Mucosa of descending colon (tissue), 3 donors: ENCODE data around the gene CCR3. TPM values are rescaled to one million over a fixed set of nuclear protein-coding genes. Genes with fewer than 3 reads are reported as not detected.

ENCODE experiments used
- ATAC-seq: fragments of 200-7000 bp; cut with Tn5 transposase; one replicate; pipeline ENCODE4 v1.9.1; 2020; ENCODE audit warnings: mild to moderate bottlenecking, moderate library complexity
- DNase-seq, 3 donors: peaks; one replicate each; pipeline ENCODE4 v3.0.0-alpha.2; 2020
- H3K36me3 ChIP-seq: fragments of 200-600 bp; one replicate; pipeline ENCODE4 v1.8.0; 2021; ENCODE audit warnings: low read depth, mild to moderate bottlenecking
- H3K4me1 ChIP-seq: fragments of 200-600 bp; one replicate; pipeline ENCODE4 v1.8.0; 2021; ENCODE audit warnings: low read depth, mild to moderate bottlenecking
- H3K4me3 ChIP-seq: fragments of 200-600 bp; one replicate; pipeline ENCODE4 v1.8.0; 2021; ENCODE audit warnings: mild to moderate bottlenecking
- H3K9me3 ChIP-seq: fragments of 200-600 bp; one replicate; pipeline ENCODE4 v1.8.0; 2021; ENCODE audit warnings: mild to moderate bottlenecking
- intact Hi-C, 2 donors: fragments of 100-400 bp; cut with DNase I in 1 of 2; cut with micrococcal nuclease in 1 of 2; formaldehyde crosslinking; loops; one replicate each; pipeline versions ENCODE4 v1.11.0 to v1.11.1; 2022; cut with DNase I, micrococcal nuclease
- total RNA-seq, 3 donors: library from RNA; stranded (reverse); fragmentation: NEBNext Ultra II Directional in 2 of 3; extraction: Animal tissue kit (Norgen Biotek cat#: 25700) in 2 of 3; gene quantifications; one replicate each; pipeline versions ENCODE4 v1.2.1 to v1.2.4, GENCODE V29; 2021 to 2023
- TF ChIP-seq, protein P1 (sequence below): fragments of 200-600 bp; IDR thresholded peaks from one replicate; pipeline ENCODE4 v1.8.0; 2022; ENCODE audit warnings: antibody characterized with exemption, mild to moderate bottlenecking
- donor health status: DM: no; HTN: no; CAD: no; lungs with moderate emphysema.
- donor health status: DM: no; HTN: no; CAD: no.
- donor health status: DM: no; HTN: yes; CAD: no.

CCR3 gene
- total RNA-seq, 3 donors from 2014 or later: 0.67 TPM; not detected in 2

DNA sequence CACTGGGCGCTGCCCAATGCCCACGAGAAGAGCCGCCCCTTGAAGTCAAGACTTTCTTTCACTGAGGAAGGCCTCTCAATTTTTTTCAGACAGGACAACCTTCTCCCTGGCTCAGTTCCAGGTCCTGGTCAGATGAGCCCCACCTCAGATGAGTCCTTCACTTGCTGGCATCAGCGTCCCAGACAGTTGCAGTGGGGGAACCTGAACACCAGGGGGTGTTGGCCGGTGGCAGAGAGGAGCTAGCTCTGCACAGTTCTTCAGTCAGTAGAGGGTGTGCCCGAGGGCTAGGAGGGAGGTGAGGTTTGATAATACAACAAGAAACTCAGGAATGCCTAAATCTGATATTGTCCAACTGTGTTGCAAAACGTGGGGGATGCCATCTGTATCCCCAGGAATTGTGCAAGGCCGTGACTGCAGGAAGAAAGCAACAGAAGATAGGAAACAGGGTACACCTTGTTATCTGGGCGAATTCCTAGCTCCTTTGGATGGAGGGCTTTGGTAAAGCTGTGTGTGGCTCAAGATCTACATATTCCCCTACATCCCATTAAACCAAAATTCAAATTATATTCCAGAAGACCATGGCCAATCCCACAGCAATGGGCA, 34.3 kb downstream of the CCR3 start:
- Histone ChIP-seq H3K4me3 (no peak overlapping the region), H3K9me3 (peaks cover 2% of the 10 kb centered on the region), H3K4me1 (no peaks in the 10 kb centered on the region), H3K36me3 (no peaks in the 10 kb centered on the region)
- ATAC-seq (peak; percentile 96), DNase-seq (peak; percentile 78 to 85 (median 82))
- intact Hi-C loops: loop anchor here in 1 of 2 donors (10.0 kb wide), 1 partner anchor 88 kb away; no protein-coding TSS in a partner anchor
- TF ChIP-seq, protein P1, sequence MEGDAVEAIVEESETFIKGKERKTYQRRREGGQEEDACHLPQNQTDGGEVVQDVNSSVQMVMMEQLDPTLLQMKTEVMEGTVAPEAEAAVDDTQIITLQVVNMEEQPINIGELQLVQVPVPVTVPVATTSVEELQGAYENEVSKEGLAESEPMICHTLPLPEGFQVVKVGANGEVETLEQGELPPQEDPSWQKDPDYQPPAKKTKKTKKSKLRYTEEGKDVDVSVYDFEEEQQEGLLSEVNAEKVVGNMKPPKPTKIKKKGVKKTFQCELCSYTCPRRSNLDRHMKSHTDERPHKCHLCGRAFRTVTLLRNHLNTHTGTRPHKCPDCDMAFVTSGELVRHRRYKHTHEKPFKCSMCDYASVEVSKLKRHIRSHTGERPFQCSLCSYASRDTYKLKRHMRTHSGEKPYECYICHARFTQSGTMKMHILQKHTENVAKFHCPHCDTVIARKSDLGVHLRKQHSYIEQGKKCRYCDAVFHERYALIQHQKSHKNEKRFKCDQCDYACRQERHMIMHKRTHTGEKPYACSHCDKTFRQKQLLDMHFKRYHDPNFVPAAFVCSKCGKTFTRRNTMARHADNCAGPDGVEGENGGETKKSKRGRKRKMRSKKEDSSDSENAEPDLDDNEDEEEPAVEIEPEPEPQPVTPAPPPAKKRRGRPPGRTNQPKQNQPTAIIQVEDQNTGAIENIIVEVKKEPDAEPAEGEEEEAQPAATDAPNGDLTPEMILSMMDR: peak; percentile 79

DNA sequence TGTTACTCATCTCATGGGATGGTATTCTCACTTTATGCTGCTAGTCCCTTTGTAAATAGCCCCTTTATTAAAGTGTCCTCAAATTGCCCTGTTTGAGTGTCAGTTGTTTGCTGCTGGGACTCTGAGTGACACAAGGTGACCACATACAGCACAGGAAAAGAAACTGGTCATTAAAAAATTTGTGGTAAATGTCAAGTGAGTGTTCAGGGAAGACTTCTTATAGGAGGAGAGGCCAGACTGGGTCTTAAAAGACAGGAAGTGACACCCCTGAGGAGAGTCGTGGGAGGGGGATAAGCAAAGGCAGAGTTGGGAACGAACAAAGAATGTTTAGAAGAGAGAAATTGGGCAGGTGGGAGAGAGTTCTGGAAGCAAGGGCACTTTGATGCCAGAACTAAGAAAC, 35.2 kb downstream of the CCR3 start:
- intact Hi-C loops: loop anchor here in 1 of 2 donors (10.0 kb wide), 1 partner anchor 87 kb away; no protein-coding TSS in a partner anchor
- Histone ChIP-seq H3K4me1 (no peaks in the 10 kb centered on the region), H3K4me3 (no peak overlapping the region), H3K36me3 (no peaks in the 10 kb centered on the region), H3K9me3 (peaks cover 2% of the 10 kb centered on the region)
- DNase-seq (no peak), ATAC-seq (no peak)
- TF ChIP-seq, protein P1: no peak

DNA sequence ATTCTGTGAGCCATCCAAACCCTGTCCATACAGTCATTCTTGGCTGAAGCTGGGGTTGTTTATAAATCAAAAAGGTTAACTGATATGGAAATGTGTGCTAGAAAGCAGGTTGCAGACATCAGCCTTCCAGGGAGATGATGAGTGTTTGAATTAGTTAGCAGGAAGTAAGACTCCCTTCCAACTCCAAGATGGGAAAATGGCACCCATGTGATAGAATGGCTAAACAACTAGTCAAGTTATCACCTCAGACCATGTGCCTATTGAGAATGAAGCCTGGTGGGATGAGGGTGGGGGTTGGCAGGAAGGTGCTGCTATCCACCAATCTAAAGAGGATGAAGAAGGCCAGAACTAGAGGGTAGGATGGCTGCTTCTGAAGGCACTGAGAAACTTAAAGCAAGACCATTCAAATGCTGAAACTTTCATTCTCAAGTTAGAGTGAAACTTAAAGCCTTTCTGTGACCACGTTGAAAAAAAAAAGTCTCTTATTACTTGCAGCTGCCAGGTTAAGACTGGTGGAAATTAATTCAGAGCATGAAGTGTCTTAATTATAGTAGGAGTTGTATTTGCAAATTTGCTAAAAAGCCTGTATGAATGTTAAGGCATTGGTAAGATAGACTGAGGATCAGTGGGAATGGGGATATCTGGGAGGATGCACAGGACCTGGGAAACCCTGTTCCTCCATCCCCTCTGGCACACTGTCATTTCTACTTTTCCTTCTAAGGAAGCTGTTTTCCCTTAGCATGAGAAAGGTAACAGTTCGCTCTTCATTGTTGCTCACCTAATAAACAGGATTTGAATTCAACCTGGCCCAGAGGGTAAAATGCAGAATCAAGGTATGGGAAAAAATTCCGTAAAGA, 36.8 kb downstream of the CCR3 start:
- ATAC-seq: no peak
- no peaks in the 10 kb centered on the region for H3K4me1 ChIP-seq
- TF ChIP-seq, protein P1: no peak
- H3K36me3 ChIP-seq: no peaks in the 10 kb centered on the region
- no peak overlapping the region for H3K4me3 ChIP-seq
- H3K9me3 ChIP-seq: peaks cover 2% of the 10 kb centered on the region
- DNase-seq: no peak
- intact Hi-C loops: loop anchor here in 1 of 2 donors (10.0 kb wide), 1 partner anchor 86 kb away; no protein-coding TSS in a partner anchor

DNA sequence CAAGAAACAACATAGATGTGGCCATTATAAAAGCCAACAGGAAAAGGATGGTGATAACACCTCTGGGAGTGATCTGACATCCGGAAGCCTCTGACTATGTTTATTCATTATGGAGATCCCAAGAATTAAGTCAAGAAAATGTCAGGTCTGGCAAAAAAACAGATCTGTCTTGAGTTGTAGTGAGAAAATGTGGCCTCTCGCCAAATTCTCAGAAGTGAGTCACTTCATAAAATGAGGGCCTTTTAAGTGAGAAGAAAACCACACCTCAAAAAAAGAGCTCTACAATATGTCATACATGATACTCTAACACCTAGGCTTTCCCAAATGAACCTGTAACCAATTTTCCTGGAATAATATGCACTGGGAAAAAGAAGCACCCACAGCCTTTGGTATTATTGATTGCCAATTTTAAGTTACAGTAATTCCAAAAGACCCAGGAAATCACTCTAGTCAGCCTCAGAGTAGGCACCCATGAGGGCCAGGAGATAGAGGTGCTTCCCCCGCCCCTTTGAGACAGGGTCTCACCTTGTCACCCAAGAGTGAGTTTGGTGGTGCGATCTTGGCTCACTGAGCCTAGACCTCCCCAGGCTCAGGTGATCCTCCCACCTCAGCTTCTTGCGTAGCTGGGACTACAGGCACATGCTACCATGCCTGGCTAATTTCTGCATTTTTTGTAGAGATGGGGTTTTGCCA, 38.0 kb downstream of the CCR3 start:
- intact Hi-C loops: no loop called here
- H3K36me3 ChIP-seq: no peaks in the 10 kb centered on the region
- H3K4me1 ChIP-seq: no peaks in the 10 kb centered on the region
- ATAC-seq (peak; percentile 34), DNase-seq (peak in 1 of 3 donors; percentile 44)
- H3K4me3 ChIP-seq: no peak overlapping the region
- peaks cover 2% of the 10 kb centered on the region for H3K9me3 ChIP-seq
- TF ChIP-seq, protein P1: no peak

DNA sequence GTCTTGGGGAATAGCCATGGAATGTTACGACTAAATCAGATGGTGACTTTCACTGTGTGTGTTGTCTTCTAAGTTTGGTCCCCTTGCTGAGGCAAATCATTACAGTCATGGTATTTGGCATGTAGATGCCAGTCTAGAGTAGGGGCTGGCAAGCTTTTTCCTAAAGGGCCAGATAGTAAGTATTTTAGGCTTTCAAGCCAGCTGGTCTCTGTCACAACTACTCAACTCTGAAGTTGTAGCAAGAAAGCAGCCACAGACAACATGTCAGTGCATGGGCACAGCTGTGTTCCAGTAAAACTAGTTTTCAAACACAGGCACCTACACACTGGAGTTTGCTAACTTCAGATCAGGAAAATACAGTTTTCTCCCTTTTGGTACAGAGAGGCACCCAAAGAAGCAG, 39.3 kb downstream of the CCR3 start:
- ATAC-seq (no peak), DNase-seq (no peak)
- no peak overlapping the region for H3K4me3 ChIP-seq
- H3K36me3 ChIP-seq: no peaks in the 10 kb centered on the region
- no peaks in the 10 kb centered on the region for H3K4me1 ChIP-seq
- intact Hi-C loops: no loop called here
- TF ChIP-seq, protein P1: no peak
- peaks cover 2% of the 10 kb centered on the region for H3K9me3 ChIP-seq
